IPS DF 19.7 (cell line): ENCODE measurements around the gene CD300LG.
A peak's percentile ranks its signal among the peaks of the same experiment; 100 is the strongest.
"Not testable (repeated sequence)": the region's sequence is repeated elsewhere in the genome, so short reads cannot be mapped to it uniquely, and the experiment has no call there.

Source experiments
- DNase-seq: peaks from one replicate; pipeline ENCODE4 v3.0.0-alpha.2; 2013; ENCODE audit warnings: low read depth, low spot score

Gene CD300LG

GRCh38 chr17:43825567-43825966 lies 21.4 kb upstream of the CD300LG start:
- no peak for DNase-seq

- DNase-seq: no peak
Observed at GRCh38 chr17:43826206-43826605, 20.8 kb upstream of the CD300LG start.

GRCh38 chr17:43827596-43827995 lies 19.4 kb upstream of the CD300LG start:
- DNase-seq: no peak

- DNase-seq: no peak
Observed at GRCh38 chr17:43829738-43830137, 17.2 kb upstream of the CD300LG start.

GRCh38 chr17:43830510-43831140 lies 16.4 kb upstream of the CD300LG start:
- no peak for DNase-seq

GRCh38 chr17:43831633-43832032 lies 15.3 kb upstream of the CD300LG start:
- DNase-seq: no peak

GRCh38 chr17:43832168-43832975 lies 14.6 kb upstream of the CD300LG start:
- no peak for DNase-seq

GRCh38 chr17:43832976-43833829 lies 13.8 kb upstream of the CD300LG start, which contains the start of gene MPP3:
Gene MPP3 (minus strand): TSS chr17:43833146. CDS start chr17:43831906, 1,240 bp downstream.
- DNase-seq: no peak

GRCh38 chr17:43834106-43834505 lies 12.9 kb upstream of the CD300LG start:
- no peak for DNase-seq

- DNase-seq: no peak
Observed at GRCh38 chr17:43839670-43840108, 7.3 kb upstream of the CD300LG start.

- no peak for DNase-seq
Observed at GRCh38 chr17:43840814-43841213, 6.2 kb upstream of the CD300LG start.

GRCh38 chr17:43841282-43841681 lies 5.7 kb upstream of the CD300LG start:
- DNase-seq: no peak

- not testable (repeated sequence) for DNase-seq
Observed at GRCh38 chr17:43842091-43842974, 4.6 kb upstream of the CD300LG start.

GRCh38 chr17:43842975-43843325 lies 4.0 kb upstream of the CD300LG start:
- no peak for DNase-seq

GRCh38 chr17:43844241-43844640 lies 2.7 kb upstream of the CD300LG start:
- no peak for DNase-seq

- no peak for DNase-seq
Observed at GRCh38 chr17:43845766-43846165, 1.2 kb upstream of the CD300LG start.

- DNase-seq: peak; percentile 57
Observed at GRCh38 chr17:43846221-43846712, 709 bp upstream of the CD300LG start.

- no peak for DNase-seq
Observed at GRCh38 chr17:43848601-43849000, 1.6 kb downstream of the CD300LG start.

GRCh38 chr17:43849116-43849515 lies 2.1 kb downstream of the CD300LG start:
- no peak for DNase-seq

GRCh38 chr17:43852571-43852970 lies 5.6 kb downstream of the CD300LG start:
- no peak for DNase-seq

- DNase-seq: no peak
Observed at GRCh38 chr17:43853546-43853945, 6.6 kb downstream of the CD300LG start.
